GM19328 (cell line): ENCODE results near the gene RHOBTB1.
"Not testable (repeated sequence)": the region's sequence is repeated elsewhere in the genome, so short reads cannot be mapped to it uniquely, and the experiment has no call there.

ENCODE experiments used
- ATAC-seq: cut with Tn5 transposase; IDR thresholded peaks from one replicate; pipeline ENCODE4 v1.9.1; 2021; ENCODE audit warnings: mild to moderate bottlenecking, moderate library complexity; ENCODE audit not compliant: unreplicated experiment

RHOBTB1 gene

DNA sequence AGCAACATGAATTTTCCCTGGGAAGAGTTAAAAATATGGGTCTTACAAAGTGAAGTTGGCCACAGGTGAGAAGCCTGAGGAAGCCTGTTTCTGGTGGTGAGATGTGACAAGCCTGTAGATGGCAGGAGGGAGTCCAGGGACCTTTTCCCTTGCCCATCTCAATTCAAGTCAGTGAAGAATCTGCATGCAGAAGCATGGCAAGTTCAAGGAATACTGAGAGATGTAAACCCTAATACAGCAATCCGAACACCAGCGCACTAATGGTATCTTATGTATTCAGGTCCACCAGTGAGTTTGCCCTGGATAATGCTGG, 73.6 kb downstream of the RHOBTB1 start:
- no peak for ATAC-seq

DNA sequence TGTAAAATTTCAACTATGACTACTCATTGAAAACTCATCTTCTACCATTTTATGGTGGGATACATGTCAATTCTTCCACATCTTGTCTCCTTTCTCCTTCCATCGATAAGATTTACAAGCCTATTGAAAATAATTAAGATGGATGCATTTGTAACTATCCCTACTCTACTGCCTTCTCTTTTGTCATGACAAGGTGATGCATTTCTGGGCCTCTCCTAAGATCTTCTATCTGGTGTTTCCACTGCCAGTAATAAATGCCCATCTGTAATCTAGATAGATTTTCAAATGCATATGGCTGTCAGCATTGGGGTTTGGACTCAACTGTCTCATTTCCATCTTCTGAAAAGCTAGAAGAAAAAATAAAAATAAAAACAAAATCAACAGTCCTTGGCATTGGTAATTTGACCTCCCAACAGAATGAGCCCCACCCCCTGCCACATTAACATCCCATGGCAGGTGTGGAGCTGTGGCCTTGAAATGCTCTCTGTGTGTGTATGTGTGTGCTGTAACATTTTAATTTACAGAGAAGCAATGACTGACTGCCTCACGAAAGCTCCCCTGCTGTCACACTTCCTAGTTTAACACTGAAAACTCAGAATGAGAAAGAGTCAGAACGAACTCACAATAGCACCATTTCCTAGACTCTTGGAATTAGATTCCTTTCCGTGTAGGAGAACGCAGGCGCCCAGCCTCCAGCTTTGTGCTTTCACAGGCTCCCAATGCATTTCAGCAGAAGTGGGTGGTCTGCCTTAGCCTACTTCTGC, 74.2 kb downstream of the RHOBTB1 start:
- no peak for ATAC-seq

DNA sequence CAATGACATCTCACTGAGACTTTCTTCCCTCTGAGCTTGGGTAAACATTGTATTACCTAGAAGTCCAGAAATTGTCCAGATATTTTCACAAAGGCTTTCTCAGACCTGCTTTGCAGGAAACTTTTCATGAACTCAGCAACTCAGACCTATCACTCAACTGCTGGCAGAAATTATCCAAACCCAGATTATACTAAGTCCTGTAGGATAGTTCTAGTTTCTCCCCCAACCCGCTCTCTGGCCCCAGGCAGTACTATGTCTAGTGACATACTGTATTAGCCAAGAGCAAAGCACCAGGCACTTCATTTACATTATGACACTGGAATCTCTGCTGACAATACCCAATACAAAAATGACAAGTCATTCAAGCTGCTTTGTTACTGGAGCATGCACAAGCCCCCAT, 75.0 kb downstream of the RHOBTB1 start:
- ATAC-seq: no peak

DNA sequence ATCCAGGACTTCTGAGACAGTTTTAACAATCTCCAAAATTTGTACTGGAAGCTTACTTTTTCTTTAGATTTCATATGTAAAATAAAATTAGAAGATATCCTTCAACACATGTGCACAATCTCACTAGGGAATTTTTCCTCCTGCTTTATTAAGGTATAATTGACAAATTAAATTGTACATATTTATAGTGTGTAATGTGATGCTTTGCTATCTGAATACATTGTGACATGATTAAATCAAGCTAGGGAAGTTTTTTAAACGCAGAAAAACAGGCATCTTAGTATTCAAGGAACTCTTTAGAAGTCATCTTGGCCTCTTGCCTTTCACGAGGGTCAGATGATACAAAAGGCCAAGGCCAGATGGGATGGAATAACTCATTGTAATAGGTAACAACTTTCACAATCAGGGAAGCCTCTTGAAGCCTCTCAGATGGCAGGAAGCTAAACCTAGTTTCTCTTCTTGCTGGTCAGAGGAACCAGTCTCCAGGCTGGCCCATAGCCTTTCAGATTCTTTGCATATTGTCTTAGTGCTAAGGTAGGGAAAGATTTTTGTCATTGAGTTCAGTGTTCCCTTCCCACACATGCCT, 78.7 kb downstream of the RHOBTB1 start:
- no peak for ATAC-seq

DNA sequence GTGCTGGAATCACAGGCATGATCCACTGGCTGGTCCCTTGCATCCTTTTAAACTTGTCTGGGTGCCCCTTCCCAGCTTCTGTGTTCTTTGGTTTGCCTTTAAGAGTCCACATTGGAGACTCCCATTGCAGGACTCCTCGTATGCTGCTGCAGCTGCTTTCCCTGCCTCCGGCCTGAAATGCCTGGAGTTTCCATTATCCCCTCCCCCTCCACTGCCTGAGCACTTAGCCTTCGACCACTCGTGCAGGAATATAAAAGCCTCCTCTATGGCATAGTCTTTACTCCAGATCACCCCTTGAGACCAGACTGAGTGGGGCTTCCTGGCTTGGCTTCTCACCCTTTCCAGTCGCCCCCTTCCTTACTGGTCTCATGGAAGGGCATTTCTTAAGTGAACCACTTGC, 80.2 kb downstream of the RHOBTB1 start:
- ATAC-seq: no peak

DNA sequence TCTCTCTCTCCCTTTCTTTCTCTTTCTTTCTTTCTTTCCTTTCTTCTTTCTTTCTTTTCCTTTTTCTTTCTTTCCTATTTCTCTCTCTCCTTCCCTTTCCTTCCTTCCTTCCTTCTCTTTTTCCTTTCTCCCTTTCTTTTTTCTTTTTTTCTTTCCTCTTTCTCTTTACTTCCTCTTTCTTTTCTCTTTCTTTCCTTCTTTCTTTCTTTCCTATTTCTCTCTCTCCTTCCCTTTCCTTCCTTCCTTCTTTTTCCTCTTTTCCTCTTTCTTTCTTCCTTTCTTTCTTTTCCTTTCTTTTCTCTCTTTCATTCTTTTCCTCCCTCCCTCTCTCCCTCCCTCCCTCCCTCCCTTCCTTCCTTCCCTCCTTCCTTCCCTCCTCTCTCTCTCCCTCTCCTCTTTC, 81.5 kb downstream of the RHOBTB1 start:
- no peak for ATAC-seq

DNA sequence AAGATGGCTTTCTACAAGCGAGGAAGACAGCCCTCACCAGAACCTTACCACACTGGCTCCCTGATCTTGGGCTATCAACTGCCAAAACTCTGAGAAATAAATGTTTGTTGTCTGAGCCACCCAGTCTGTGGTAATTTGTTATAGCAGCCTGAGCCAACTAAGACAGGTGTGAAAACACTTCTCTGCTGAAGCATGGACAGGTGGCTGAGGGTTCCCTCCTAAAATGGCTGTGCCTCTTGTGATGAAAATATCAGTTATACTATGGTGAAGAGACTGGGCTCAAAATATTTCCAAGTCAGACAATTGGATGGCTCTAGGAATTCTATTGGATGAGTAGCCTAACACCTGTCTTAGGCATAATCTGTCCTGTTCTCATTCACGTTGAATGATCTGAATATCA, 87.6 kb downstream of the RHOBTB1 start:
- ATAC-seq: no peak

DNA sequence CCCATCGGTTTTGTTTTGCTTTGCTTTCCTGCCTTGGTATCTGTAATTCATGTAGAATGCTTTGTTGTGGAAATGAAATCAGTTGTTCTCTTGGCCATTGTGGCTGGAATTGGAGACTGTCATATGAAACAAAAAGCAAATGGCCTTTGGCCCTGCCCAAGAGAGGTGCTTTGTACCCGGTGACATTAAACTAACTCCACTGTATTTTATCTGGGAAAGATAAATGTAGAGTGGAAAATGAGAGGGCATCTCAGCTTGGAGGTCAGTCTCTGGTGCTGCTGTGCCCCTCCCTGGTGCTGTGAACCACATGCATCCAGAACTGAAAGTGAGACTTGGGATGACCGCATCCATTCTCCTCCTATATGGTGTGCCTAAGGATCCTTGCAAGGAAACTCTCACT, 90.3 kb downstream of the RHOBTB1 start:
- no peak for ATAC-seq

DNA sequence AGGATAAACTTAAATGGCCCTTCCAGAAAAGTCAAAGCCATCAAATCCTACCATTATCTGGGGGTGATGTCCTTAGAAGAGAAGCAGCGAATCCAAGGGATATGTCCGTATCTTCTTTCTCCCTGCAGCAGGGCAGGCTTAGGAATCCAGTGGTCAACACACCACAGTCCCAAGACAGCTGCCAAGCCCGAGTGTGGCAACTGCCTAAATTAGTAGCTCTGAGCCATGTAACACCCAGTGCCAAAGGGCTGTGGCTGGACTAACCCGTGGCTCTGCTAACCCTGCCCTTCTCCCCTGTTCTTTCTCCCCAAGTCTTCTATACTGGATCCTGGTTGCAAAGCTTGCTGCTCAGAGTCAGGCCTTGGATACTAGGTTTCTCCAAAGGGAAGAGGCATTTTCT, 90.9 kb downstream of the RHOBTB1 start:
- no peak for ATAC-seq

DNA sequence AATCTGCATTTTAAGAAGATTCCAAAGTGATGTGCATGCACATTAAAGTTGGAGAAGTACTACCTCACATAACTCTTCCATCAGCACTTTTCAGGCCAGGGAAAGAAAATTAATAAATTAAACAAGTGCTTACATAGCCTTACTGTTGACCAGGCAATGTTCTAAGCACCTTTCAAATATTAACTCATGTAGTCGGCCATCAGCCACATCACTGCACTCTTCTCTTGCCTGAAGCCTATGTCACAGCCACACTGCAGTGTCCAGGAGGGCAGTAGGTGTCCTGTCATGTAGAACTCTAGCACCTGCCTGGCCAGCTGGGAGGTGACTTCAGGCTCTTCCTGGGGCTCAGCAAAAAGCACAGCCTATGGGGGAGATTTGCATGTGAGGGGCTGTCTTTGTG, 94.2 kb downstream of the RHOBTB1 start:
- no peak for ATAC-seq

DNA sequence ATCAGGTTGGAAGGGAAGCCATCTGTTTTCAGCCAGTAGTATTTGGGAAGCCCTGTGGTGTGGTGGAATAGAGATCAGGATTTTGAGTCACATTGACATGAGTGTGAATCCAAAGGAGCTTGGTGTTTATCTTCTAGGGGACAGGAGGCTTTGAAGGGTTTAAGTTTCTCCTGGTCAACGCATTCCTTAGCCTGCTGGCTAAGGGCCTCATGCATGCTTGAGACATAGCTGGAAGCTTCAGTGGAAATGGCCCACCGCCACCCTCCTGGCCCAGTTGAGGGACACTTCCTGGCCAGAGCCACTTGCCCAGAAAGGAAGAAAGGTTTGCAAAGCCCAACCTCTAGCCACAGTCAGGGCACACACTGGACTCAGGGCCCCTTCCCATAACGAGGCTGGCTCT, 94.8 kb downstream of the RHOBTB1 start:
- ATAC-seq: no peak

DNA sequence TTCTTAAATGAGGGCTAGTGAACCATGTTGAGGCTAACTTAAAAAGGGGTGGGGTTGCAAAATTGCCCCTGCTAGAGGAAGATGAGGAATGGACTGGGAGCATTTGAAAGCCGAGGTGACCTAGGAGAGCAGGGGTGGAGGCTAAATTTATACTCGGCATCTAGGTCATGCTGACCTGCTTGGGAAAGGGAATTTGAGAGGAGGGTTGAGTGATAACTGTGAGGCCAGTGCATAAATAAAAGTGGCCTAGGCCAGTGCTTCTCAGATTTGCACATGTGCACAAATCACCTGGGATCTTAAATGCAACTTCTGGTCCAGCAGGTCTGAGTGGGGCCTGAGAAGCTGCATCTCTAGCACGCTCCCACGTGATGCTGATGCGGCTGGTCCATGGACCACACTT, 95.3 kb downstream of the RHOBTB1 start:
- no peak for ATAC-seq

DNA sequence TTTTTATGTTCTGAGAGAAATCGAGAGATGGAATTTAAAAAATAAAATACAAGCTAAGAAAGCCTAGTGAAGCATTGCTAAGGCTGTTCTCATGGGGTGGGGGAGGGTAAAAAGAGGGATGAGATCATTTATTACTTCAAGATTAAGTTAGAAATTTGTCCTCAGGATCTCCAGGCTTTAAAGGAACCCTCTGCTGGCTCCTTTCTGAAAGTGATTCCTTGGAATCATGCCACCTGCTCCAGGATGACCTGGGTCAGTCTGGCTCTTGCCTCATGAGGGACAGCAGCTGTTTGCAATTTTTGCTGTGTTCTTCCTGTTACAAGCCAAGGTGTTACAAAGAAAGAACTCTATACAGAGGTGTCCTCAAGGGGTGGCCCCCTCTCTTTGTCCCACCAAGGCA, 95.9 kb downstream of the RHOBTB1 start:
- no peak for ATAC-seq

DNA sequence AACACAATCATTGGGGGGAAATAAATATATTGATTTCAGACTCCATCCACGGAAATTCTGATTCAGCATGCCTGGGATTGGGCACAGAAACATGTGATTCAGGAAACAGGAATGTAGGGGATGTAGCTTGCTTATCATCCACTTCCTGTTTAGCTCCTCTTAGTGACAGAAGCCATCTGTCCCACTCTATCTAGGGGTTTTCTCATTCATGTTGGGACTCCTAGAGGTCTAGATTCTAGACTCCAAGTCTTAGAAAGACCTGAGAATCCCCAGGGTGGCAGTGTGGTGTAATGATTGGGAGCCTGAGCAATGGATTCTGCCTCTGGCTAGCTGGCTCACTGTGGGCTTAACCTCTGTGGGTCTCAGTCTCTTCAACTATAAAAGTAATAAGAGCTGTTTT, 97.8 kb downstream of the RHOBTB1 start:
- no peak for ATAC-seq

DNA sequence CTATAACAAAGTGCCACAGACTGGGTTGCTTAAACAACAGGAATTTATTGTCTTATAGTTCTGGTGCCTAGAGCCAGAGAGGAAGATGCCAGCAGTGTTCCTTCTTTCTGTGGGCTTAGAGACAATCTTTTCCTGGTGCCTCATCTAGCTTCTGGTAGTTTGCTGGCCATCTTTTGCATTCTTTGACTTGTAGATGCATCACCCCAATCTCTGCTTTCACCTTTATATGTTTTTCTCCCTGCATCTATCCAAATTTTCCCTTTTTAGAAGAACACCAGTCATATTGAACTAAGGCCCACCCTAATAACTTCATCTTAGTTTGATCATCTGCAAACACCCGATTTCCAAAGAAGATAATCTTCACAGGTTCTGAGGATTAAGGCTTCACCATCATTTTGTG, 98.9 kb downstream of the RHOBTB1 start:
- ATAC-seq: no peak

DNA sequence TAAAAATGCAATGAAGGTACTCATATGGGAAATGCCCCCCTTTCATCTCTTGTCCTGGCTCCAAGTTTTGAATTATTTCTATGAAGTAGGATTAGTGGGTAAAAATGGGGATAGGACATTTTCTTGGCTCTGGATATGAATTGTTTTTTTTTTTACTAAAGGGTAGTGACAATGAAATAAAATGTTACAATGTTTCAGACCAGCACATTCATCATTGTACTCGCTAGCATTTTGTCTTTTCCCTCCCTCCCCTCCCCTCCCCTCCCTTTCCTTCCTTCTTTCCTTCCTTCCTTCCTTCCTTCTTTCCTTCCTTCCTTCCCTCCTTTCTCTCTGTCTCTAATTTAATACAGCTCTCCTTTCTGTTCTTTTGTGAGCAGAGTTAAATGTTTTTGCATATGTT, 101.3 kb downstream of the RHOBTB1 start:
- ATAC-seq: no peak

DNA sequence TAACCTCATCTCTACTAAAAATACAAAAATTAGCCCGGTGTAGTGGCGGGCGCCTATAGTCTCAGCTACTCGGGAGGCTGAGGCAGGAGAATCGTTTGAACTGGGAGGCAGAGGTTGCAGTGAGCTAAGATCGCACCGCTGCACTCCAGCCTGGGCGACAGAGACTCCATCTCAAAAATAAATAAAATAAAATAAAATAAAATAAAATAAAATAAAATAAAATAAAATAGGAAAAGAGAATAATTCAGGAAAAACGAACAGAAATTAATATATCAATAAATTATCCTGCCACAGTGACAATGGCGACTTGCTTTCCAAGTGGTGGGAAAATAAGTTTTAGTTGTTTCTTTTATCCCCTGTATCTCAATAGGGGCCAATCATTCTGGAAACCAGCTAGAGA, 102.8 kb downstream of the RHOBTB1 start:
- ATAC-seq: not testable (repeated sequence)

DNA sequence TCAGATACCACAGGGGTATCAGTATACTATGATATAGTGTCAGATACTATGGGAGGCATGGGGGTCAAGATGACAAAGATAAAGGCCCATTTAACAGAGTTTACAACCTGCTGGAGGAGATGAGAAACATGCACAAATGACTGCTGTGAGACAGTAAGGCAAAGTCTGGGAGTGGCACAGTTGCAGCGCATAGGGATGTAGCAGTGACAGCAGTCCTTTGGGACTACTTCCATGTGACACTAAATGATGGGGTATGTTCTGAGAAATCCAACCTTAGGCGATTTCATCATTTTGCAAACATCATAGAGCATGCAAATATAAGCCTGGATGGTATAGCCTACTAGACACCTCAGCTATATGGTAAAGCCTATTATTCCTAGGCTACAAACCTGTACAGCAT, 108.9 kb downstream of the RHOBTB1 start:
- ATAC-seq: no peak

DNA sequence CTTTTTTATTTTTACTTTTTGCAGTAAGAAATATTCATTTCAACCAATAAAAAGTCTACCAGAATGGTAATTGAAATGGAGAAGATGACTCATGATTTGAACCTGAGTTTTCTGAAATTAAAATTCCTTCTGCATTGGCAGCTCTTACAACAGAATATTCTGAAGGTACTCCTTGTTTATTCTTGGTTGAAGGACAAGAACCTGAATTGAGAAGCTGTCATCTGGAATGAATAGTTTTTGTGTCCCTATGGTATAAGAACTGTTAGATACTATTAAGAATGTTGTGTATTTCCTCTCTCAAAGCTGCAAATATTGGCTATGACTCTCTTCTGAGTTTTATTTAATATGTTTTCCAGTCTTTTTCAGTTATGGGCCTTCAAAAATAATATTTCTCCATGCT, 109.6 kb downstream of the RHOBTB1 start:
- no peak for ATAC-seq

DNA sequence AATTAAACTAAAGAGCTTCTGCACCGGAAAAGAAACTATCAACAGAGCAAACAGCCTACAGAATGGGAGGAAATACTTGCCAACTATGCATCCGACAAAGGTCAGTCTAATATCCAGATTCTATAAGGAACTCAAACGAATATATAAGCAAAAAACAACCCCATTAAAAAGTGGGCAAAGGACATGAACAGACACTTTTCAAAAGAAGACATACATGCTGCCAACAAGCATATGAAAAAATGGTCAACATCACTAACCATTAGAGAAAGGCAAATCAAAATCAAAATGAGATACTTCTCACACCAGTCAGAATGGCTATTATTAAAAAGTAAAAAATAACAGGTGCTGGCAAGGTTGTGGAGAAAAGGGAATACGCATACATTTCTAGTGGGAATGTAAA, 111.8 kb downstream of the RHOBTB1 start:
- ATAC-seq: not testable (repeated sequence)

DNA sequence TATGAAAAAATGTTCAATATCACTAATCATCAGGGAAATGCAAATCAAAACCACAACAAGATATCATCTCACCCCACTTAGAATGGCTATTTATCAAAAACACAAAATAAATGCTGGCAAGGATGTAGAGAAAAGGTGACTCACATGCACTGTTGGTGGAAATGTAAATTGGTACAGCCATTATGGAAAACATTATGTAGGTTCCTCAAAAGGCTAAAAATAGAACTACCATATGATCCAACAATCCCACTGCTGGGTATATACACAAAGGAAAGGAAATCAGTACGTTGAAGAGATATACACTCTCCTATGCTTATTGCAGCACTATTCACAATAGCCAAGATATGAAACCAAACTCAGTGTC, 115.5 kb downstream of the RHOBTB1 start:
- no peak for ATAC-seq

DNA sequence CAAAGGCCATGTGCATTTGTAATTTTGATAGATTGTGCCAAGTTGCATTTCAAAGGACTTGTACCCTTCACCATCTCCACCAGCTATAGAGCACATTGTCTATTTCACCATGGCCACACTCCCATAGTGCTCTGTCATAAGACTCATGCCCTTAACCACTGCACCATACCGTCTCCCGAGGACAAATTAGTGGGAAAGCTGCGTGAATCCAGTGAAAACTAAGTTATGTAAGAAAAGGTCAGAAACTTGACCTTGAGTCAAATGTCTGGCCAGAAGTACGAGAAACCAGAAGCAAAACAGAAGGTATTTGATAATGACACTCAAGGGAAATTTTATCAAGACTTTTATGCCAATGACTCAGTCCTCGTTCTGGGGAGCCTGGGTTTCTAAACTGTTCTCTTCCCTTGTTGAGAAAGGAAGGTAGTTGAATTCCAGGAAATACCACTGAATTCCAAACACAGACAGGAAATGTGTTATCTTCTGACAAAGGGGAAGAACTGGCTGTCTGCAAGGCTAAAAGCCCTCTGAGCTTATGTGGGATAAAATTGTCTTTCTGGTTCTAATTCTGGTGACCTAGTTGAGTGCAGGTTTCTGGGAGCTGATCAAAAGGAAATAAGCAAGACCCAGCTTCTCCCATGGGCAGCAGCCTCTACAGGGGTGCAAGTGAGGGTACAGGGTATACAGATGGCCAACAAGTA, 116.0 kb downstream of the RHOBTB1 start:
- no peak for ATAC-seq

DNA sequence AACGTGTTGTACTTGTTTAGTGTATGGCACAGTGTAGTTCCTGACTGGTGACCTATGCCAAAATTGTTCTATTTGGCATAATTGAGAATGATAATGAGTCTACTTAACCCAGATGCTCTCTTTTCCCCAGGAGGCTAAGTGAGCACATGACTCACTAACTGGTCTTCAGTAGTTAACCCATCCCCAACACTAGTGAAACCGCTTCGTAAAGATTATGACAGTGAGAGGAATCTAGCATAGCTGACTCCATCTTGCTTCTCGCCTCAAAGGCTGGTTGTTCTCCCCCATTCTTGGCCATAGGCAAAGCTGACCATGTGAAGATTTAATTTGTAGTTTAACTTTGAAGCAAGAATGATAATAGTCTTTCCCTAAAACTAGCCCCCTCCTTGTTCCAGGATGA, 118.5 kb downstream of the RHOBTB1 start:
- ATAC-seq: no peak
